IPS-15b (cell line): ENCODE results near the gene TCL1A.
"Not testable (repeated sequence)": the region's sequence is repeated elsewhere in the genome, so short reads cannot be mapped to it uniquely, and the experiment has no call there.

Source experiments
- H3K27me3 ChIP-seq: one replicate; pipeline ENCODE4 v1.6.1; 2013; ENCODE audit warnings: low read length; ENCODE audit not compliant: control insufficient read depth, insufficient read depth
- H3K36me3 ChIP-seq: one replicate; pipeline ENCODE4 v1.6.1; 2013; ENCODE audit warnings: low read length; ENCODE audit not compliant: control insufficient read depth, insufficient read depth
- H3K4me1 ChIP-seq: one replicate; pipeline ENCODE4 v1.6.1; 2013; ENCODE audit warnings: mild to moderate bottlenecking, low read length; ENCODE audit not compliant: control insufficient read depth, insufficient read depth
- H3K4me3 ChIP-seq: one replicate; pipeline ENCODE4 v1.5.1; 2013; ENCODE audit warnings: low read depth, low read length
- H3K9ac ChIP-seq: one replicate; pipeline ENCODE4 v1.6.1; 2013; ENCODE audit warnings: low read depth, mild to moderate bottlenecking, low read length
- H3K9me3 ChIP-seq: one replicate; pipeline ENCODE4 v1.6.1; 2013; ENCODE audit warnings: mild to moderate bottlenecking, low read length; ENCODE audit not compliant: control insufficient read depth, insufficient read depth

Gene TCL1A

DNA sequence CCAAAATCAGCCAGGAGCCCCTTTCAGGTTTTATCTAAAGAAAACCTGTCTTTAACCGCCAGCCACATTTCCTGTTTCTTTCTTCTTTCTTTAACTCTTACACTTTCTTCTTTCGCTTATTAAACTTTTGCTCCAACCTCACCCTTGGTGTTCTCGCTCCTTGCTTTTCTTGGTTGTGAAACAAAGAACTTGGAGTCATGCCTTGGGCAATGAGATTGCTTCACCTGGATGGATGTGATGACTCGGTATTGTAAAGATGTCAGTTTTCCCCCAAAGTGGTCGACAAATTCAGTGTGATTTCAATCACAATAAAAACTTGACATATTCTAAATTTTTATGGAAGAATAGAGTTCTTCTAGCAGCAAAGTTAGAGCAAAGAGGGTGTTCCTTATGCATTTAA, 16.2 kb upstream of the TCL1A start:
- Histone ChIP-seq H3K27me3 (no peaks in the 10 kb centered on the region), H3K4me1 (no peaks in the 10 kb centered on the region), H3K36me3 (no peaks in the 10 kb centered on the region), H3K9me3 (no peaks in the 10 kb centered on the region), H3K4me3 (no peak overlapping the region), H3K9ac (no peak overlapping the region)

DNA sequence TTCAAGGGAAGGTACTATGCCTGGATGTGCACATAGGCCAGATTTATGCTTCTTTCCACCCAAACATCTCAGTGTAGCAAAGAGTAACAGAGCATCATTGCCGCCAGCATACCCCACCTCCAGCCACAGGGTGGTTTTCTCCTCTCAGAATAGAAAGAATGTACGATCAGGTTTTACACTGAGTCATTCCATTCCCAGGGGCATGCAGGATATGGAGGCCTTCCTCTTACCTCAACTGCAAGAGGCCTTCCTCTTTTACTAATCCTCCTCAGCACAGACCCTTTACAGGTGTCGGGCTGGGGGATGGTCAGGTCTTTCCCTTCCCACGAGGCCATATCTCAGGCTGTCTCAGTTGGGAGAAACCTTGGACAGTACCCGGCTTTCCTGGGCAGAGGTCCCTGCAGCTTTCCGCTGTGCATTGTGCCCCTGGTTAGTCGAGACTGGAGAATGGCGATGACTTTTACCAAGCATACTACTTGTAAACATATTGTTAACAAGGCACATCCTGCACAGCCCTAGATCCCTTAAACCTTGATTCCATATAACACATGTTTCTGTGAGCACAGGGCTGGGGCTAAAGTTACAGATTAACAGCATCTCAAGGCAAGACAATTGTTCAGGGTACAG, 15.6 kb upstream of the TCL1A start:
- not testable (repeated sequence) for H3K4me3 ChIP-seq, H3K4me1 ChIP-seq, H3K36me3 ChIP-seq, H3K27me3 ChIP-seq, H3K9me3 ChIP-seq, H3K9ac ChIP-seq

DNA sequence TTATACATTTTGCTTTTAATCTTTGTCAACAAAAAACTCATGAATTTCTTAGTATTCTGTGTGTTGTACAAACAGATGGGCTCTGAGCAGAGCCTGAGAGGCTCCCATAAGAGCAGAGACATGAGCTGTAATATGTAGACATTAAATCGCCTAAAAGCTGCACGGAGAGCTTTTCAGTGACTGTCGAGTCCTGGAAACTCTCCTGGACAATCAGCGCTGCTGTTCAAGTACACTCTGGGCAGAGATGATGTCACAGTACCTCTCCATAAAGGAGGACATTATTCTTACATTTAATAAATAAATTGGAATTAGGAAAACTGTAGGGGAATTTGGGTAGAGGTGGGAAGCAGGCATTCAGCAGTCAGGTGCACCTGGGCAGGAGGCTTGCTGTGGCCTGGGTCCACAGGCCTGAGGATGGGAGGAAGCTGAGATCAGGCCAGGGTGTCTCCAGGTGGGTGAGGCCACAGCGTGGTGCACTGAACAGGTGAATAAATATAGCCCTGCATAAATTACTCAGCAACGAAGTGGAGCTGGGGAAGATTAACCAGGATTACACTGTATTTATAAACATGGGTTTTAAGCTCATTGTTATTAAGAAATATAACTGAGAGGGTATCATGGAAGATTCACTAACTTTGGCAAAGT, 13.3 kb upstream of the TCL1A start:
- no peaks in the 10 kb centered on the region for H3K27me3 ChIP-seq
- H3K4me1 ChIP-seq: no peaks in the 10 kb centered on the region
- no peak overlapping the region for H3K9ac ChIP-seq
- H3K36me3 ChIP-seq: no peaks in the 10 kb centered on the region
- no peak overlapping the region for H3K4me3 ChIP-seq
- H3K9me3 ChIP-seq: no peaks in the 10 kb centered on the region

DNA sequence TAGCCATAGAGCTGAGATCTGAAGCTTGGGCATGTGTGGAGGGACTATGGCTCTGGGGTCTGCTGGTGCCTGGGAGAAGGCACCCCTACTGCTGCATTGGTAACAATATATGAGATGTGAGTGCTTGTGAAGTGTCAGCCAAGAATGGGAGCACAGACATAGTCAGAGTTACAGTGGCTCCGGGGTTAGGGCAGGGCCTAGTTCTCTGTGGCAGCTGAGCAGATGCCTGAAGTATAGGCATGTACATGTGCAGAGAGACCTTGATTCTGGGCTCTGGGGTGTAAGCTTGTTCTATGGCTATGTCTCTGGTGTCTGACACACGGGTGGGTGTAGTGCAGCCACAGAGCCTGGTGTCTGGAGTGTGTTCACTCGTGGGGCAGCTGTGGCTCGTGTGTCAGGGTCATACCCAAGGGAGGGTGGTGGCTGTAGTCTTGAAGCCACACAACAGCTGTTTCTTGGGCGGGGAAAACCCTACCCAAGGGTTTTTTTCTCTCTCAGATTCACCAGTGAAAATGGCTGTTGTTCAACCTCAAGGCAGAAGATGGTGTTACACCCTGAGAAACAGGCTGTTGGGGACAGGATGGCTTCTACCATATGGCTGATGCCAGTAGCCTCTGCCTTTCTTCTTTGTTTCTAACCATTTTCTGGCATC, 11.9 kb upstream of the TCL1A start:
- no peak overlapping the region for H3K4me3 ChIP-seq
- no peaks in the 10 kb centered on the region for H3K36me3 ChIP-seq
- no peak overlapping the region for H3K9ac ChIP-seq
- H3K9me3 ChIP-seq: no peaks in the 10 kb centered on the region
- no peaks in the 10 kb centered on the region for H3K27me3 ChIP-seq
- no peaks in the 10 kb centered on the region for H3K4me1 ChIP-seq

DNA sequence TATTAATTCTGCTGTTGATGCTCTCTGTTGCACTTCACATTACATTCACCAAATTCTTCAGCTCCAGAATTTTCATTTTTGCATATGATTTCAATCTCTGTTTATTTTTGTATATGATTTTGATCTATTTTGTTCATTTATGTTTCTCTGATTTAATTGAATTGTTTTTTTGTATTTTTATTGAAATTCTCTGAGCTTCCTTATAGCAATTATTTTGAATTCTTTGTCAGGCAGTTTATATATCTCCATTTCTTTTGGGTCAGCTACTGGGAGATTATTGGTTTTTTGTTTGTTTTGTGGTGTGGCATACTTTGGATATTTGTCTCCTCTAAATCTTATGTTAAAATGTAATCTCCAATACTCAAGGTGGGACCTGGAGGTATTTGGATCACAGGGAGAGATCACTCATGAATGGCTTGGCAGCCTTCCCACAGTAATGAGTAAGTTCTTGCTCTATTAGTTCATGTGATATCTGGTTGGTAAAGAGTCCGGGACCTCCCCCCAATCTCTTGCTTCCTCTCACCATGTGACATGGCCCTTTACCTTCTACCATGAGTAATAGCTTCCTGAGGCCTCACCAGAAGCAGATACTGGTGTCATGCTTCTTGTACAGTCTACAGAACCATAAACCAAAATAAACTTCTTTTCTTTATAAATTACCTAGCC, 8.7 kb upstream of the TCL1A start:
- no peaks in the 10 kb centered on the region for H3K36me3 ChIP-seq
- H3K27me3 ChIP-seq: no peaks in the 10 kb centered on the region
- no peaks in the 10 kb centered on the region for H3K9me3 ChIP-seq
- no peak overlapping the region for H3K4me3 ChIP-seq
- H3K4me1 ChIP-seq: no peaks in the 10 kb centered on the region
- no peak overlapping the region for H3K9ac ChIP-seq

DNA sequence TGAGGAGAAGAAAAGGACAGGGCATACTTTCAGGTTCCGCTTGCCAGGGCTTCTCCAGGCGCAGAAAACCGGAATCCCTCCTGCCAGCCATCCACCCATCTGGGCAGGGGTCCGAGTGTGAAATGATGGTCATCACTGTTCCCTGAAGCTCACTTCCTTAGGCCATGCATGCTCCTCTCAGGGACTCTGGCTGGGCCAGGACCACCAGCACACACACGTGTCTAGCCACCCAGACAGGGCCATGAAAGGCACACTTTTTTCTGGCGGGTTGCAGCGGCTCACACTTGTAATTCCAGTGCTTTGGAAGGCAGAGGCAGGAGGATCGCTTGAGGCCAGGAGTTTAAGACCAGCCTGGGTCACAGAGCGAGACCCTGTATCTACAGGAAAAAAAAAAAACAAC, 1.5 kb downstream of the TCL1A start:
- H3K9me3 ChIP-seq: no peaks in the 10 kb centered on the region
- H3K36me3 ChIP-seq: no peaks in the 10 kb centered on the region
- no peak overlapping the region for H3K4me3 ChIP-seq
- no peaks in the 10 kb centered on the region for H3K4me1 ChIP-seq
- H3K9ac ChIP-seq: no peak overlapping the region
- peaks cover 50% of the 10 kb centered on the region for H3K27me3 ChIP-seq

DNA sequence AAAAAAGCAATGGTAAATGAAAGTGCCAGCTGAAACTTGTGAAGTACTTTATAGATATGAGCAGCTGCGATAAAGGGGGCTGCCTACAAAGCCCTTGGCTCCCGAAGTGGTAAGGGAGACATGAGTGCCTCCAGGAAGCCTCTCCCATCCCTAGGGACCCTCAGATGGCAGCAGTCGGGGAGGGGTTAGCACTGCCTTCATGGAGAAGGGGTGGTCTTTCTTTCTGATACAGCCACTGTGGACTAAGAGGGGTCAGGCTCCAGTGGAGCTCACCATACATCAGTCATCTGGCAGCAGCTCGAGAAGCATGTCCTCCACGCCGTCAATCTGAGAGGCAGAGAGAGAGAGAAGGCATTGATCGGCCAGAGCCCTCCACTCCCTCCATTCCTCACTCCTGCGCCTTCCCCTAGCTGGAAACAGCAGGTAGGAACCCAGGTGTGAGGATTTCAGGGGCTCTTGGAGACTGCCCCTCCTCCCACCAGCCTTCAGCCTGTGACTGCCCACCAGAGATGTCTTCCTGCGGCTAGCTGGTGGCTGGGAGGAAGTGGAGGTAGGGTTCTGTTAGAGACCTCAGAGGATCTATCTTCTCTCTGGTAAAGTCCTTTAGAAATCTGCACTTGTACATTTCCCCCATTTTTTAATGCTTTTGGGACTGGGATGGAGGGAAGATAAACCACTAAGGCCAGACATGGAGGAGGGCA, 2.3 kb downstream of the TCL1A start:
- Histone ChIP-seq H3K4me1 (no peaks in the 10 kb centered on the region), H3K36me3 (no peaks in the 10 kb centered on the region), H3K9ac (no peak overlapping the region), H3K27me3 (peaks cover 56% of the 10 kb centered on the region), H3K9me3 (no peaks in the 10 kb centered on the region), H3K4me3 (no peak overlapping the region)

DNA sequence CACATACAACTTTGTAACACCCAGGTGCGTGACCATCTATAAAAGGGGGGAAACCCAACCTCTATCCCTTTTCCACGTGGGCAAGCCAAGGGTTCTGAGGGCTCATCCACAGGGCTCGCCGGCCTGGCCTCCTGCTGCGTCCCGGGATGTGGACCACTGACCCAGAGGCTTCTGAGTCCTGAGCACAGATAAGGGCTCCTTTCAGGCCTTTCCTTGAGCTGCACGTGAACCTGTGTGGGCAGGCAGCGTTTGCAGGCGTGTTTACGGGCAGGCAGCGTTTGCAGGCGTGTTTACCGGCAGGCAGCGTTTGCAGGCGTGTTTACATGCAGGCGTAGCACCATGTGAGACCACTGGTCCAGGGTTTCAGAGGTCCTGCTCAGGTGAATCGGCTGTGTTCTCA, 3.8 kb downstream of the TCL1A start:
- Histone ChIP-seq H3K27me3 (peaks cover 58% of the 10 kb centered on the region), H3K9ac (no peak overlapping the region)

DNA sequence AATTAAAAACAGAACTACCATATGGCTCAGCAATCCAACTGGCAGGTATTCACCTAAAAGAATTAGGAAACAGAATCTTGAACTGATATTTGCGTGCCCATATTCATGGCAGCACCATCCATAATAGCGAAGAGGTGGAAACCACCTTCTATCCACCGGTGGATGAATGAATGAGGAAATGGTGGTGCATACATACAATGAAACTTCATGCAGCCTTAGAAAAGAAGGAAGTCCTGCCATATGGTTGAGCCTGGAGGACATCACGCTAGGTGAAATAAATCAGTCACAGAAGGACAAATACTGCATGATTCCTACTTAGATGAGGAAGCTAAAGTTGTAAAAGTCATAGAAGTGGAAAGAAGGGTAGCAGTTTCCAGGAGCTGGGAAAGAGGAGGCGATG, 6.6 kb downstream of the TCL1A start:
- H3K4me1 ChIP-seq: peaks cover 12% of the 10 kb centered on the region
- peaks cover 73% of the 10 kb centered on the region for H3K27me3 ChIP-seq
- no peaks in the 10 kb centered on the region for H3K36me3 ChIP-seq
- H3K4me3 ChIP-seq: no peak overlapping the region
- H3K9ac ChIP-seq: no peak overlapping the region
- H3K9me3 ChIP-seq: no peaks in the 10 kb centered on the region

More for the DNA sequence above, 3.8 kb downstream of the TCL1A start:
- Histone ChIP-seq H3K9me3 (no peaks in the 10 kb centered on the region), H3K36me3 (no peaks in the 10 kb centered on the region), H3K4me1 (no peaks in the 10 kb centered on the region), H3K4me3 (no peak overlapping the region)

DNA sequence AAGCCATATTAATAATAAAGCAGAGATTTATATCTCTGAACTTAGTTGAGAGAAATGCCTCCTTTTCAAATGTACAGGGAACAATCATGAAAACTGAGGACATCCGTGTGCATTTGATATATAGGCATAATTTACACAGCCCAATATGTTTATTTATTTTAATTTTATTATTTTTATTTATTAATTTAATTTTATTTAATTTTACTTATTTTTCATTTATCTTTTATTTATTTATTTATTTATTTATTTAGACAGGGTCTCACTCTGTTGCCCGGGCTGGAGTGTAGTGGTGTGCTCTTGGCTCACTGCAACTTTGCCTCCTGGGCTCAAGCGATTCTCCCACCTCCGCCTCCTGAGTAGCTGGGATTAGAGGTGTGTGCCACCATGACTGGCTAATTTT, 8.4 kb downstream of the TCL1A start:
- no peaks in the 10 kb centered on the region for H3K9me3 ChIP-seq
- no peak overlapping the region for H3K4me3 ChIP-seq
- H3K4me1 ChIP-seq: peaks cover 22% of the 10 kb centered on the region
- peaks cover 70% of the 10 kb centered on the region for H3K27me3 ChIP-seq
- H3K36me3 ChIP-seq: no peaks in the 10 kb centered on the region
- H3K9ac ChIP-seq: no peak overlapping the region

DNA sequence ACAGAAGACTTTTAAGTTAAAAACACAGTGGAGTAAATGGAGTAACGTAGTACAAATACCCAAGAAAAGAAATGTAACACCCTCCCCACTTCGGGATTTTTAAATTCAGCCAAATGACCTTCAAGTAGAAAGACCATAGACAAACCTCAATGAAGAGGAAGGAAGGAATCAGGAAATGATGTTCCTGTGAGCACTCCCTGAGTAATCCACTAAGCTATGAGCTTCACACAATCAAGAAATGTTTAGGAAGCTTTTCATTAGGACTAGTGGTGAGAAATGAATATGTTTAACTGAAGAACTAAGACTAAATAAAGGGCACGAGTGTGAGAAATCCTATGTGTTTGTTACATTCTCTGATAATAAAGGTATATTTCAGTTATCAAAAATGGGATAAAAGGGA, 10.1 kb downstream of the TCL1A start:
- Histone ChIP-seq H3K9me3 (no peaks in the 10 kb centered on the region), H3K4me1 (peaks cover 33% of the 10 kb centered on the region), H3K9ac (no peak overlapping the region), H3K4me3 (no peak overlapping the region), H3K36me3 (no peaks in the 10 kb centered on the region), H3K27me3 (peaks cover 68% of the 10 kb centered on the region)
